ENCODE measurements around the gene PDE4D. TPM values are rescaled to one million over a fixed set of nuclear protein-coding genes. Genes with fewer than 3 reads are reported as not detected.

Gene PDE4D
- total and polyA plus RNA-seq, 4 donors, result 12.8 to 167 (median 44.5) TPM

GRCh38 chr5:59357381-59357977 lies 536.0 kb downstream of the PDE4D start:
- H3K9ac ChIP-seq (ENCODE audit: insufficient read depth in 1 of 2, low read length in 2 of 2), result no peak overlapping the region
- no peaks in the 10 kb centered on the region for H3K27me3 ChIP-seq (ENCODE audit: control insufficient read depth in 3 of 3, insufficient read depth in 3 of 3, low read length in 2 of 3)
- peaks cover 0 to 63% (median 26%) of the 10 kb centered on the region in 5 donors for H3K4me1 ChIP-seq (ENCODE audit: control insufficient read depth in 5 of 5, insufficient read depth in 5 of 5, low read length in 5 of 5)
- peak; percentile 80 for ATAC-seq (ENCODE audit: insufficient read depth, low FRiP score)
- H3K27ac ChIP-seq (ENCODE audit: low read depth in 1 of 2, low read length in 1 of 2), result peak overlapping the region in 1 of 2 donors; percentile 83
- no peak overlapping the region for H3K4me3 ChIP-seq
- TF ChIP-seq CTCF (IDR thresholded peaks at IDR 0.05; ENCODE audit: control extremely low read depth, extremely low read depth), result no peak
- H3K9me3 ChIP-seq (ENCODE audit: control insufficient read depth in 4 of 4, insufficient read depth in 3 of 4, low read length in 3 of 4), result no peaks in the 10 kb centered on the region
- no peaks in the 10 kb centered on the region for H3K36me3 ChIP-seq (ENCODE audit: control insufficient read depth in 4 of 4, insufficient read depth in 4 of 4, low read length in 4 of 4)
- WGBS, 2 donors, result 28 to 42% methylated on average over 8 of the region's 8 CpGs
- peak; percentile 77 to 88 (median 80) for DNase-seq

GRCh38 chr5:59356813-59357380 lies 536.6 kb downstream of the PDE4D start:
- Histone ChIP-seq H3K27me3 (ENCODE audit: control insufficient read depth in 3 of 3, insufficient read depth in 3 of 3, low read length in 2 of 3) (no peaks in the 10 kb centered on the region), H3K4me1 (ENCODE audit: control insufficient read depth in 5 of 5, insufficient read depth in 5 of 5, low read length in 5 of 5) (peaks cover 4 to 69% (median 26%) of the 10 kb centered on the region in 5 donors), H3K4me3 (no peak overlapping the region), H3K27ac (ENCODE audit: low read depth in 1 of 2, low read length in 1 of 2) (peak overlapping the region; percentile 2 to 90), H3K36me3 (ENCODE audit: control insufficient read depth in 4 of 4, insufficient read depth in 4 of 4, low read length in 4 of 4) (no peaks in the 10 kb centered on the region), H3K9ac (ENCODE audit: insufficient read depth in 1 of 2, low read length in 2 of 2) (no peak overlapping the region), H3K9me3 (ENCODE audit: control insufficient read depth in 4 of 4, insufficient read depth in 3 of 4, low read length in 3 of 4) (no peaks in the 10 kb centered on the region)
- no peak for TF ChIP-seq CTCF (IDR thresholded peaks at IDR 0.05; ENCODE audit: control extremely low read depth, extremely low read depth)
- ATAC-seq (ENCODE audit: insufficient read depth, low FRiP score) (peak; percentile 60), DNase-seq (peak; percentile 52 to 61 (median 55))
- WGBS, 2 donors, result 24 to 33% methylated on average over 12 of the region's 12 CpGs

GRCh38 chr5:59354811-59355210 lies 538.7 kb downstream of the PDE4D start:
- Histone ChIP-seq H3K36me3 (ENCODE audit: control insufficient read depth in 4 of 4, insufficient read depth in 4 of 4, low read length in 4 of 4) (peaks cover 0 to 1% (median 0%) of the 10 kb centered on the region in 4 donors), H3K9ac (ENCODE audit: insufficient read depth in 1 of 2, low read length in 2 of 2) (no peak overlapping the region), H3K27me3 (ENCODE audit: control insufficient read depth in 3 of 3, insufficient read depth in 3 of 3, low read length in 2 of 3) (no peaks in the 10 kb centered on the region), H3K4me1 (ENCODE audit: control insufficient read depth in 5 of 5, insufficient read depth in 5 of 5, low read length in 5 of 5) (peaks cover 4 to 71% (median 26%) of the 10 kb centered on the region in 5 donors), H3K4me3 (no peak overlapping the region), H3K9me3 (ENCODE audit: control insufficient read depth in 4 of 4, insufficient read depth in 3 of 4, low read length in 3 of 4) (no peaks in the 10 kb centered on the region), H3K27ac (ENCODE audit: low read depth in 1 of 2, low read length in 1 of 2) (no peak overlapping the region)
- TF ChIP-seq CTCF (IDR thresholded peaks at IDR 0.05; ENCODE audit: control extremely low read depth, extremely low read depth), result no peak
- ATAC-seq (ENCODE audit: insufficient read depth, low FRiP score), result no peak
- no peak for DNase-seq
- 32 to 40% methylated on average over 1 of the region's 1 CpG for WGBS, 2 donors

Data from lung (tissue), 12 donors.